ENCODE results near the gene ATG4C.

Gene ATG4C

DNA sequence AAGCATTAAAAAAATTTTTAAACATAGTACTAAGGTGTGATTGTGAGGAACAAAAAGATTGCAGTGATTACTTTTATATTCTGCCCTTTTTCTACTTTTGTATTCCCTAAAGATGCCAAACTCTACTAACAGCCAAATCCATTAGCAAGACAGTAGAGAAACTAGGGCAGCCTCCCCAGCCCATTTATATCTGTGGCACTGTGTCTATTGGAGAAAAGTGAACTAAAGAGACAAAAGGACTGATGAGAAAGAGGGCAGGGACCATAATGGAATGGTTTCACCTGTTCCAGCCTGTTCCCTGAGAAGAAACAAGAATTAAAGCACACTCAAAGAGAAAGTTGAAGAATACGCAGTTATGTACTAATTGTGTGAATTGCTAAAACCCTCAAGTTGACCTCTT, 56.6 kb downstream of the ATG4C start:
- DNase-seq (ENCODE audit: low read depth in 2 of 2): no peak

DNA sequence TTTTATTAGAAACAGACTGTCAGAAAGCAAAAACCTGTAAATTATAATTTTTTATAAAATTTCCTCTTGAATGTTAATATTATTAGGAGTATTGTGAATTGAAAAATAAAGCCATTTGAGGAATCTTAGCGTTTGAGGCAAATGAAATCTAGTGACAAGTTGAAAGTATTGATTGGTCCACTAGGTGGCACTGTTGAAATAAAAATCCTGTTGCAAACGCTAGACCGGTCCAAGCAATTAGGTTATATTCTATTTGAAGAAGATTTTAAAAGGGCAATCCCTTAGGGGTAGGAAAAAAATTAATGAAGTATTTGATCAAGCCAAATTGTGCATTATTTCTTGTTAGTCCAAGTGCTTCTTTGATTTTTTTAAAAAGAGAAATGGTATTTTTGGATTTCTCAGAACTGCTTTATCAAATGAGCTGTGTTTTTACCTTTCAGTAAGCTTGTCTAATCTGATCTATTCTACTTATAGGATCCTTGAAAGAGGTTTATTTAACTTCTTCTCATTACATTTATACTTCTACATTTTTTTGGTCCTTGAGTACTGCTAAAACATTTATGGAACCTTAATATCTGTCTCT, 57.7 kb downstream of the ATG4C start:
- no peak for DNase-seq (ENCODE audit: low read depth in 2 of 2)

DNA sequence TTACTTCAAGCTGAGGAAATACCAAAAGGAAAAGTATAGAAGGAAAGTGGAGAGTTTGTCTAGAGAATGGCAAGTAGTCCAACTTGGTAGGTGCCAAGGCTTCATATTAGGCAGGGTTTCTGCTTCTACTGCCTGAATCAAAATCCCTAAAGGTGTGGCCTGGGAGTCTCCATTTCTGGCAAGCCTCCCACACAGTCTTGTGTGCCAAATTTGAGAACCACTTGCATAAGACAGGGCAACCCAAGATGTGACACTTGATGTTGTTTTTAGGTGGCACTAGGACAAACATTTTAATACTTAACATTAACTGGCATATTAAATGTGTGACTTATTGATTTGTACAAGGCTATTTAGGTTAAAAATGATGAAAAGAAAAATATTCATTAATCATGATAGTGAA, 60.1 kb downstream of the ATG4C start:
- no peak for DNase-seq (ENCODE audit: low read depth in 2 of 2)

DNA sequence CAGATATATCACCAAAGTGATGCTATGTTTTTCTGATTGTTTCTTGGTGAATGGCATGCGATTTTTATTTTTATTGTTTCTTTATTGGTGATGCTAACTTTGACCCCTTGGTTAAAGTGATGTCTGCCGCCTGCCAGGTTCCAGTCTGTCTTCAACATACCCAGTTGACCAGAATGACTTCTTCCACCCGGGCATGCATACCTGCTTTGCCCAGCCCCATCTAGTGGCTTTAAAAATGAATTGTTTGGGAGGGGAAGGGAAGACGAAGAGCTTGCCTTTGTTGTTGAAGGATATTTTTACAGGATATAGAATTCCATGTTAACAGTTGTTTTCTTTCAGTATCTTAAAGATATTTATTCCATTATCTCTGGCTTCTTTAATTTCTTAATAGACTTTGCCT, 65.1 kb downstream of the ATG4C start:
- DNase-seq (ENCODE audit: low read depth in 2 of 2): no peak

DNA sequence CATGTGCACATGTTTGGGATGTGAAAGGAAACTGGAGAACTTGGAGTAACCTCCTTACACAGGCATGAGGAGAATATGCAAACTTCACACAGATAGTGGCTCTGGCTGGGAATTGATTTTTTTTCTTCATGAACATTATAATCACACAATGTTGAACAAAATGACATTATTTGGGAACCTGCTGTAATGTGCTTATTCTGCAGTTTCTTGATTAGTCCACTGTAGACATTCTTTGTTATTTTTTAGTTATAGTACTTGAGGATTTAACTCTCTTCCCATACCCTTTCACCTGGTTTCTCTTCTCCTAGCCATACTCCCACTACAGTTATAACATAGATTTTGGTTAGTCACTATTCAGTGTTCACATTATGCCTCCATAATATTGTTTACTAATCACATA, 68.3 kb downstream of the ATG4C start:
- DNase-seq (ENCODE audit: low read depth in 2 of 2): no peak

DNA sequence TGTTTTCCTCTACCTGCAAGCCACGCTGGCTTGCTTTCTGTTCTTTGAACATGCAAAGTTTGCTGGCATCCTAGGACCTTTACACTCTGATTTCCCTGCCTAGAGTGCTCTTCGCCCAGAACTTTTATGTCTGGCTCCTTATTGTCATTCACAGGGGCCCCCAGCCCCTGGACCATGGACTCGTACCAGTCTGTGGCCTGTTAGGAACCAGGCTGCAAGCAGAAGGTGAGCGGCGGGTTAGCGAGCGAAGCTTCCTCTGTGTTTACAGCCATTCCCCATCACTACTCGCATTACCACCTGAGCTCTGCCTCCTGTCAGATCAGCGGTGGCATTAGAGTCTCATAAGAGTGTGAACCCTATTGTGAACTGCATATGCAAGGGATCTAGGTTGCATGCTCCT, 73.0 kb downstream of the ATG4C start:
- no peak for DNase-seq (ENCODE audit: low read depth in 2 of 2)

DNA sequence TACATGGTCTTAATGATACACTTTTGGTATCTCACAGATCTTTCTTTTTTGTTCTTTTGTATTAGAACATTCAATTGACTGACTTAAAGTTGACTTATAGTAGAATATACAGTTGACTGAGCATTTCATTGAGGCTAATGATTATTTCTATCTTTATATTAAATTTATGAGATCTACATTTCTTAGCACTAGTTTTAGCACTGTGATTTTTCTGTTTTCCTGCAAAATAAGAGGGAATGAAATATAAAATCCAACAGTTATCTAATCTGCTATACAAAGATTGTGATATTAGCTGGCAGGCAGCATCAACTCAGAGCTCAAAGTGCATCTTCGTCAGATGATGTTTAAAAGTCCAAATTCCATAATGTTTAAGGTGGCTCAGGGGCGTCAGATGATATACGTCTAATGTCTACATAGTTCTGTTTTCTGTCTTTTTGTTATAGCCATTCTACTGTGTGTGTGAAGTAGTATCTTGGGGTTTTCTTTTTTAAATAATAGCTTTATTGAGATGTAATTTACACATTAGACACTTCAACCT, 85.4 kb downstream of the ATG4C start:
- no peak for DNase-seq (ENCODE audit: low read depth in 2 of 2)

- DNase-seq (ENCODE audit: low read depth in 2 of 2): no peak
Observed at GRCh38 chr1:62870148-62870547, 86.2 kb downstream of the ATG4C start.

DNA sequence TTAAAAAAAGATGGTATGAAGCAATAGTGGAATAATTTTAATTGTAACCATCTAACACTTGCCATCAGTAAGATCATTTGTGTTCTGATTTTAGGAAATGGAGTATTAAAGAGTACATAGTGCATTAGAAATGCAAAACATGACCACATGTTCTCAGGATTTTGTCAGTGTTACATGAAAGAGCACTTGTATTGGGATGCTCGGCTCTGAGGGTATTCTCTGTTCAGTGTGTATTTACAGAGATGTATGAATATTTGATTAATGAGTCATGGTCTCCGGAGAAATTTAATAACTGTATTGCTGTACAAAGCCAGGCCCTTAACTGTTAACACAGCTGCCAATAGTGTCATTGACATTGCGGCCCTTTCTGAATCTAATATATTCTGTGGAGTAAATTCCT, 91.7 kb downstream of the ATG4C start:
- no peak for DNase-seq (ENCODE audit: low read depth in 2 of 2)

DNA sequence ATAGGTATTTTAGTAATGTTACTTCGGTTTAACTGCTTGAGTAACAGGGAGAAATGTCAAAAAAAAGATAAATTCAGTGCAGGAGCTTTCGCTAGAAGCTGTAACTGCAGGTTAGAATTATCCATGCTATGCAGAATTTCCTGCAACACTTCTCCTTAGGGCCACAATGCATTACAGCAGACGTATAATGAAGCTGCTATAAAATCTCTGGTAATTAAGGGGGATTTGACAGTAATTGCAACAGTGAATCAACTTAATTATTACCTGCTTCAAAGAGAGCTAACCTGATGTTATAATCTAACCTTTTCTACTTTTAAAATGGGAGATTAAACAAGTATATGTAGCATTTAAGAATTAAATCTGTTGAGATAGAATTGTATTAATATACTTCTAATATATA, 92.6 kb downstream of the ATG4C start:
- no peak for DNase-seq (ENCODE audit: low read depth in 2 of 2)

GRCh38 chr1:62877579-62877978, 93.6 kb downstream of the ATG4C start:
- DNase-seq (ENCODE audit: low read depth in 2 of 2): no peak

- DNase-seq (ENCODE audit: low read depth in 2 of 2): no peak
Observed at GRCh38 chr1:62879962-62880361, 96.0 kb downstream of the ATG4C start.

DNA sequence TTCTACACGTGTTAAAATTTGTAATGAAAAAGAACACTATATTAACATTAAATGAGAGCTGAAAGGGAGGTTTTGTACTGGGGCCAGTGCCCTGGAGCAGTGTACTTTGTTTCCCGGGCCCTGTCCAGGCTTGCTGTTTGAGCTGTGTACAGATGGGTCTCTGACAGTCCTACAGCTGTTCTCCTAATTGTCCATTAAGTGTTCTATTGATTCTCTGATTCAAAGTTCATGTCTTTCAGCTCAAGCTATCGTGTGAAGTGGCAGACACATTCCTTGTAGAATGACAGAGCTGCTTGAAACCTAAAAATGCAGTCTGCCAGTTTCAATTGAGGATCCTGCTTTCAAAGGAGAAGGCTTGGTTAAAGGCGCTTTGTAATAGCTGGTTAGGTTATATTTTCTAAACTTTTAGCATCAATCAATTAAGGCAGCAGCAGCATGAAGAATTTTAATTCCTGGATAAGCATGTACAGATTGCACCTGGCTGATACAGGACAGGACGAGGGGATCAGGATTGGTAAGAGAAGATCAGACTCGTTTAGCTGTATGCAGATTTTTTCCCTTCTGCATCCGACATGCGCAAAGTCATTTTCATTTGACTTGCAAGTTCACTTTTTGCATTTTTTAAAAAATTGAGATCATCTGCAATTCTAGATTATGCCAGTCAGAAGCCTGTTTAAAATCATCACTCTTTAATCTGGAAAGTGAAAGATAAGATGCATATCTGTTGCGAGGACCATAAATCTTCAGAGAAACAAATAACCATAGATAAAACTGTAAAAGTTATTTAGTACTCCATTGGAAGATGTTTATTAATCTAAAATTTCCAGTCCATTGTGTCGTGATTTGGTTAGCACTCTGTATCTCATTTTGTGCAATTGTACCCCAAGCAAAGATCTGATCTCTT, 98.5 kb downstream of the ATG4C start:
- no peak for DNase-seq (ENCODE audit: low read depth in 2 of 2)

DNA sequence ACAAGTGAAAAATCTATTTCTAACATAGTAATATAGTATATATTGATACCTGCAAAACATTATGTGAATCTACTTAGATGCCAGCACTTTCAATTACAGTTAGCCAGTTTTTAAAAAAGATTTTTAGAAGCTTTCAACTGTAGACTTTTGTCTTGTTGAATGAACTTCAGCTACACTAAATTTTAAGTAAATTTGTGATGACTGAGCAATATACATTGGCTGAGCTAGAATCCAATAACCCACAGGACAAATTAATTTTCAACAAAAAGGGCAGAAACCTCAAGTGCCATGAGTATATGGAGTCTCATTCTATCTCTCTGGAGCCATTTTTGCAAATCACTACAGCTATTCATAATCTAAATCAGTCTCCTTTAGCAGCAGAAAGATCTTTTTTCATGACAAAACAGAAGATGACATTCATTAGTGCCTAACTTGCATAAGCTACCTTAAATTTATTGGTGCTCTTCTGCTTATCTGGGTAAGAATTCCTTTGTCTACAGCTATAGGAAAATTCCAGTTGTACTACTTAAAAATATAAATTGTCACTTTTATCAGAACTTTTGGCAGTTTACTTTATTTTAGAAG, 100.3 kb downstream of the ATG4C start:
- no peak for DNase-seq (ENCODE audit: low read depth in 2 of 2)

DNA sequence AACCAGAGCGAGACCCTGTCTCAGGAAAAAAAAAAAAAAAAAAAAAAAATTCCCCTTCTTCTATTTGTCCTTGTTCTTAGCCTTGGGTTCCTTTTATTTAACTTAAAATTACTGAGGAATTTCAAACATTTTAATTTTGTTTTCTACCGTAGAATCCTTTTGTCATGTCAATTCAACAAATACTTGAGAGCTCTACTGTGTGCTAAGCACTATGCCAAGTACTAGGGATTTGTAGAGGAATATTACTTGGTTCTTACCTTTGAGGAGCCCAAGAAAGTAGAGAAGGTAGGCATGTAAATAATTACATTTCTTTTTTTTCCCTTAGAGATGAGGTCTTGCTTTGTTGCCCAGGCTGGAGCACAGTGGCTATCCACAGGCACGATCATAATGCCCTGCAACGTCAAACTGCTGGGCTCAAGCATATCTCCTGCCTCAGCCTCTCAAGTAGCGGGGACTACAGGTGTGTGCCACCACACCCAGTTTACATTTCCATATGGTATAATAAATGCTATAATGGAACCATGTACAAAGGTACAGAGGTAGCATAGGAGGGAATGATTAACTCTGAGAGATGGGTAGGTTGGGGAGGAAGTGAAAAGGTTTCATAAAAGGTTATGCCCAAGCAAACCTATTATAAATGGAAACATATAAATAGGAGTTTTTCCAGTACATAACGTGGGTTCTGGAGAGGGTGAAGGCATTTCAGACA, 104.0 kb downstream of the ATG4C start:
- no peak for DNase-seq (ENCODE audit: low read depth in 2 of 2)

- DNase-seq (ENCODE audit: low read depth in 2 of 2): no peak
Observed at GRCh38 chr1:62891956-62892562, 108.1 kb downstream of the ATG4C start.

DNA sequence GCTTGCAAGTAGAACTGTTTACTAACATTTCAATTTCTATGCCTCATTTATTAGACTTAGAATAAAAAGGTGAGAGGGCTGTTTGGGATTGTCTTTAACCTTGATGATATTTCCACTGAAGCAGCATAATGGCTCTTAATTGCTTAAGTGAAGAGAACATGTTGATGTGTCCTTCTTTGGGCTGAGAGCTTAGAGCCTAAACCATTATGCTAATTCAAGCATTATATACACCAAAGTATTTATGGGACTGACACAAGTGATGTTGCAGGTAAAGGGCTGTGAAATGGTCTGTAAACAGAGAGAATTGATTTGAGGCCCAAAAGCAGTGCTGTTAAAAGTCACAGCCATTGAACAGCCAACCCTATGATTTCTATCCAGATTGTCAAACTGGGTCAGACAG, 113.9 kb downstream of the ATG4C start:
- no peak for DNase-seq (ENCODE audit: low read depth in 2 of 2)

DNA sequence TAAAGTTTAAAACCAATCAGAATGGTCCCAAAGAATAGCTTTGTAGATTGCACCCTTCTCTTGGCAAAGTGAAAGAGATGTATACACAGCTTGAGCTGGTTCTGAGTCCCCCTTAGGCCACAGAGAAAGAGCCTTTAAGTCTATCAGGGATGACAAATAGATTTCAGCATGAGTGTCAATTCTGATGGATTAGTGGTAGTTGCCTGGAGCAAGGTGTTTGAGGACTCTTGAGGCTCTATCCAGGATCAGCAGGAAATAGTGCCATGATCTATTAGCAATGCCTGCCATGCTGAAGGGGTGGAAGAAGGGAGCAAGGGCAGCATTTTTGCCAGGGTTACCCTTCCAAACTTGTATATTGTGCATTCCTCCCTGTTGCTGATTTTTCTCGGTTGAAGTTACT, 116.6 kb downstream of the ATG4C start:
- DNase-seq (ENCODE audit: low read depth in 2 of 2): no peak

GRCh38 chr1:62901650-62902049, 117.7 kb downstream of the ATG4C start:
- DNase-seq (ENCODE audit: low read depth in 2 of 2): no peak

- no peak for DNase-seq (ENCODE audit: low read depth in 2 of 2)
Observed at GRCh38 chr1:62903522-62903921, 119.6 kb downstream of the ATG4C start.

DNA sequence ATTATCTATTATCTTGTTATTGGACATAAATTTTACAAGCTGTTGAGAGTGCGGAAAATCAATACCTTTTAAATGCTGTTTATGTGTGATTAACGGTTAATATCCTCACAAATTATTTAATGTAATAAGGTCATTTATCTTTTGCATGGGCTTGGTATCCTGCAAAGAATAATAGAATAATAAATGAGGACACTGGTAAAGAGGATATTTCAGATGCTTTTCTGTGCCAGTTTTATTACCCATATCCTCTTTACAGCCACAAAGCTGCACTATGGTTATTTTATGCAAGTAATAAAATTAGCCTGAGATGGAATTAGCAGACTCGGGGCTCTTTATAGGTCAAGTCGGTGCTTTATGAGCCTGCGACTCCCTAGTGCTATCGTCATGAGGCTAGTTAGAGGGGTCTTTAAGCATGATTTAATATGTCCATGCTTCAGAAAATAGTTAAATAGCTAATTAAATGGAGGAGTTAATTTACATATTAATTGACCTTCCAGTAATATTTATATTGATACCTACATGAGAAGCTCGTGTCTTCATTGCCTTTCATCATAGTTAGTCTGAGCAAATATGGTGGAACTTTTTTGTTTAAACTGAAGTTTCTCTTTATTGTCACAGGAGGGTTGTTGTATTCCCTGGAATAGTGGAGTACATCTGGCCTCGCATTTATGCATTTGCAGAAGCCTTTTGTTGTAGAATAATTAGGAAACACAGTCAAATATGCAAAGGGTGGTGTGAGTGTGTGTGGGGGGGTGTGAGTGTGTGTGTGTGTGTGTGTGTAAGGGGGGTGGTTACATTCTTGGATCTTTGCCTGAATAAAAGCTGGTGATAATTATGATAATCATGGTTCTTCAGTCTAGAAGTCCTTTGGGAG, 120.3 kb downstream of the ATG4C start:
- no peak for DNase-seq (ENCODE audit: low read depth in 2 of 2)
